HEK293T (cell line): ENCODE measurements around the gene POLR1A.

ENCODE experiments used
- CTCF ChIA-PET: fragments of 350-600 bp; formaldehyde crosslinking; extraction: SDS; loops from one replicate; lab custom pipeline; 2021; ENCODE audit warnings: antibody characterized with exemption, inconsistent platforms; lab: Yijun Ruan, JAX
- POLR2A ChIA-PET: fragments of 350-600 bp; formaldehyde crosslinking; extraction: SDS; loops from one replicate; lab custom pipeline; 2020; ENCODE audit warnings: antibody characterized with exemption, inconsistent platforms; lab: Yijun Ruan, JAX
- DNase-seq: peaks from one replicate; pipeline ENCODE4 v3.0.0; 2012; ENCODE audit warnings: mixed read lengths; ENCODE audit errors: extremely low spot score
- ARNT ChIP-seq: fragments of 450-650 bp; IDR thresholded peaks from 2 replicates; pipeline ENCODE4 v1.6.1; 2017; ENCODE audit warnings: mild to moderate bottlenecking
- BHLHE40 ChIP-seq: fragments of 450-650 bp; IDR thresholded peaks from 2 replicates; pipeline ENCODE4 v1.6.1; 2016; ENCODE audit warnings: mild to moderate bottlenecking, moderate library complexity, borderline replicate concordance
- CTBP1 ChIP-seq: fragments of 450-650 bp; IDR thresholded peaks from 2 replicates; pipeline ENCODE4 v1.6.1; 2016; ENCODE audit warnings: borderline replicate concordance
- ELF4 ChIP-seq: fragments of 450-650 bp; IDR thresholded peaks from 2 replicates; pipeline ENCODE4 v1.6.1; 2017; ENCODE audit warnings: antibody characterized with exemption
- FOXA1 ChIP-seq: fragments of 450-650 bp; IDR thresholded peaks from 2 replicates; pipeline ENCODE4 v1.6.1; 2016; ENCODE audit warnings: mild to moderate bottlenecking
- FOXK2 ChIP-seq: fragments of 450-650 bp; IDR thresholded peaks from 2 replicates; pipeline ENCODE4 v1.6.1; 2016; ENCODE audit warnings: mild to moderate bottlenecking
- FOXM1 ChIP-seq: fragments of 450-650 bp; IDR thresholded peaks from 2 replicates; pipeline ENCODE4 v1.6.1; 2017; ENCODE audit warnings: mild to moderate bottlenecking, borderline replicate concordance
- HDGF ChIP-seq: fragments of 450-650 bp; IDR thresholded peaks from 2 replicates; pipeline ENCODE4 v1.6.1; 2017; ENCODE audit warnings: antibody characterized with exemption, borderline replicate concordance
- L3MBTL2 ChIP-seq: fragments of 450-650 bp; conservative IDR thresholded peaks from 2 replicates; pipeline ENCODE4 v1.6.1; 2016; ENCODE audit warnings: mild to moderate bottlenecking
- LEF1 ChIP-seq: fragments of 450-650 bp; IDR thresholded peaks from 2 replicates; pipeline ENCODE4 v1.6.1; 2017; ENCODE audit warnings: mild to moderate bottlenecking, borderline replicate concordance
- NFRKB ChIP-seq: fragments of 450-650 bp; IDR thresholded peaks from 2 replicates; pipeline ENCODE4 v1.6.1; 2016; ENCODE audit warnings: mild to moderate bottlenecking, moderate library complexity
- SP1 ChIP-seq: fragments of 450-650 bp; IDR thresholded peaks from 2 replicates; pipeline ENCODE4 v1.6.1; 2017
- SUZ12 ChIP-seq: fragments of 450-650 bp; IDR thresholded peaks from 2 replicates; pipeline ENCODE4 v1.6.1; 2016; ENCODE audit warnings: mild to moderate bottlenecking
- TARDBP ChIP-seq: fragments of 450-650 bp; IDR thresholded peaks from 2 replicates; pipeline ENCODE4 v1.6.1; 2016
- ZNF384 ChIP-seq: fragments of 450-650 bp; IDR thresholded peaks from 2 replicates; pipeline ENCODE4 v1.6.1; 2016
- TF ChIP-seq, protein P1 (sequence below): fragments of 450-650 bp; IDR thresholded peaks from 2 replicates; pipeline ENCODE4 v1.6.1; 2016

POLR1A gene

DNA sequence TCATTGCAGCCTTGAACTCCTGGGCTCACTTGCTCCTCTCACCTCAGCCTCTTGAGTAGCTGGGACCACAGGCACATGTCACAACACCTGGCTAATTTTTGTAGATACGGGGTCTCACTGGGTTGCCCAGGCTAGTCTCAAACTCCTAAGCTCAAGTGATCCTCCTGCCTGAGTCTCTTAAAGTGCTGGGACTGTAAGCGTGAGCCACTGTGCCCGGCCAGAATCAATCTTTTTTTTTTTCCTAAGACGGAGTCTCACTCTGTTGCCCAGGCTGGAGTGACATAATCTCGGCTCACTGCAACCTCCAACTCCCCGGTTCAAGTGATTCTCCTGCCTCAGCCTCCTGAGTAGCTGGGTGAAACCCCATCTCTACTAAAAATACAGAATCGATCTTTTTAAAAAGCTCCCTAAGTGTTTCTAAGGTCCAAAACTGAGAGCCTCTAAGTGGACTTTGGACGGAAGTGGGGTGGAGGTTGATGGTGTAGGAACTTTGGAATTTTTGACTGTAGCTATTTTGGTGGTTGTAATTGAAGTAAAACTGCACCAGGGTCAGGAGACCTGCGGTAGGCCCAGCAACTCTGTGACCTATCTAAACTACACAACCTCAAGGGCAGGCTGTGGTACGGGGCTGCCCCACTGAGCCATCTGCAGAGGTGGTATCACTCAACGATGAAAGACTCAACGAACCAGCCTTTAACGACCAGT lies 82.9 kb downstream of the POLR1A start:
- ChIA-PET POLR2A (no interaction called here), CTCF (no interaction called here)
- TF ChIP-seq ELF4: no peak
- TF ChIP-seq L3MBTL2: no peak
- no peak for TF ChIP-seq CTBP1
- TF ChIP-seq LEF1: no peak
- no peak for TF ChIP-seq FOXM1
- no peak for TF ChIP-seq SP1
- no peak for TF ChIP-seq TARDBP
- no peak for TF ChIP-seq FOXK2
- no peak for DNase-seq

DNA sequence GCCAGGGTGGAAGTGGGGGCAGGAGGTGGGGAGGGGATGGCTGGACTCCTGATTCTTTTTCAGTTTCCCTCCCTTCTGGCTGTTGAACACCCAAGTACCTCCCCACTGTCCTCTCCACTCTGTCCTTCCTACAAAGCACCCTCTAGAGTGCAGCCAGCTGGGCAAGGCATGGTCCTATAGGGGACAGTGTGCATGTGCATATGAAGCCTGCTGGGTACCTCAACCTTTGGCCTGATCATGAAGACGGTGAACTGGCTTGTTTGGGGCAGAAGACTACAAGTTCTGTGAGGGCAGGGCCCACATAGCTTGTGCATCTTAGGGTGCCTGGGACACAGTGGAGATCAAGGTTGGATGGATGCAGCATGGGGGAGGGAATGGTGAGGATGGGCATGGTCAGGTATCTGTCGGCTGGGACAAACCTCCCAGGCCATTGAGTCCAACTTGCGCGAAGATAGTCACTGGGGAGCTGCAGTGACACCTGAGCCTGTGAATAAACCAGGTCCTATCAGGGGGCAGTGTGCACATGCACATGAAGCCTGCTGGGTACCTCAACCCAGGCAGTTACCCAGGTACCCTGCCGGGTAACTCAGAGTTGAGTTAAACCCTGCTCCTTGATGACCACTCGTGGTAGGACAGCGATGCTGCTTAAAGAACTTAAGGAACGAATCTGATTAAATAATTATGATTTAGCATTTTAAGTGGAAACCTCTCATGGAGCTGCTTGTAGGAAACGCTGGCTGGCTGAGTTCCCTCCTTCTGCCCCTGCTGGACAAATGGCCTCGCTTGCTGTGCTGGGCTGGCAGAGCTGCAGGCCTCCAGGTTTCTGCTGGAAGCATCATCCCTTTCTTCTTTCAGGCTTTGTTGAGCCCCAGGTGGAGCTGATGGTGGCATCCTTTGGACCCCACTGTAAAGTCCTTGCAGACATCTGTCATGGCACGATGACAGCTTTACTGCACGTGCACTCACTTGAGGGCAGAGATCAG lies 84.0 kb downstream of the POLR1A start:
- no peak for DNase-seq
- CTCF ChIA-PET: no interaction called here
- TF ChIP-seq, protein P1, sequence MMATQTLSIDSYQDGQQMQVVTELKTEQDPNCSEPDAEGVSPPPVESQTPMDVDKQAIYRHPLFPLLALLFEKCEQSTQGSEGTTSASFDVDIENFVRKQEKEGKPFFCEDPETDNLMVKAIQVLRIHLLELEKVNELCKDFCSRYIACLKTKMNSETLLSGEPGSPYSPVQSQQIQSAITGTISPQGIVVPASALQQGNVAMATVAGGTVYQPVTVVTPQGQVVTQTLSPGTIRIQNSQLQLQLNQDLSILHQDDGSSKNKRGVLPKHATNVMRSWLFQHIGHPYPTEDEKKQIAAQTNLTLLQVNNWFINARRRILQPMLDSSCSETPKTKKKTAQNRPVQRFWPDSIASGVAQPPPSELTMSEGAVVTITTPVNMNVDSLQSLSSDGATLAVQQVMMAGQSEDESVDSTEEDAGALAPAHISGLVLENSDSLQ: 0 out of 2 replicates have a peak, but pooled peaks have one; percentile 26
- no peak for TF ChIP-seq ARNT
- POLR2A ChIA-PET: interaction anchor here (1.6 kb wide), 1 partner anchor 27 kb away, joined by 4 read pairs; no protein-coding TSS in a partner anchor

- POLR2A ChIA-PET: interaction anchor here (1.6 kb wide), 1 partner anchor 26 kb away, joined by 4 read pairs; no protein-coding TSS in a partner anchor
- CTCF ChIA-PET: no interaction called here
- no peak for DNase-seq
- TF ChIP-seq ELF4 (no peak), NFRKB (no peak), ZNF384 (no peak), HDGF (no peak), CTBP1 (no peak)
Measured at GRCh38 chr2:86020984-86021383, 84.7 kb downstream of the POLR1A start.

DNA sequence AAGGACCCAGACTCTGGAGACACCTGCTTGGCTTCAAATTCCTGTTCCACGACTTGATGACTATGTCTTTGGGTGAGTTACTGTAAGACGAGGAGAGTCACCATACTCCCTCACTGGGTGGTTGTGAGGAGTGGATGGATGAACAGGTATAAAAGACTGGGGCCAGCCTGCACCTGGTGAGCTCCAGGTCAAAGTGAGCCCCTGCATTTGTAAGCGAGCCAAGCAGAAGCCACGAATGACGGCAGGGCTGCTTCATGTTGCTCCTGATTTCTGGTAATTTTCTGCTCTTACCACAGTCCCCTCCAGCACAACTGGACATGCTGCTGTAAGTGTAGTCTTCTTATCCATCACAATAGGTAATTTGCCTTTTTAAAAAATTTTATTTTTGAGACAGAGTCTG lies 86.6 kb downstream of the POLR1A start:
- POLR2A ChIA-PET: no interaction called here
- CTCF ChIA-PET: no interaction called here
- TF ChIP-seq, protein P1: no peak
- TF ChIP-seq CTBP1 (no peak), LEF1 (no peak), SP1 (no peak), HDGF (no peak), SUZ12 (no peak), FOXA1 (no peak), ELF4 (no peak), TARDBP (no peak), FOXM1 (no peak), ZNF384 (no peak), NFRKB (no peak), L3MBTL2 (no peak), FOXK2 (no peak), BHLHE40 (no peak)
- no peak for DNase-seq

DNA sequence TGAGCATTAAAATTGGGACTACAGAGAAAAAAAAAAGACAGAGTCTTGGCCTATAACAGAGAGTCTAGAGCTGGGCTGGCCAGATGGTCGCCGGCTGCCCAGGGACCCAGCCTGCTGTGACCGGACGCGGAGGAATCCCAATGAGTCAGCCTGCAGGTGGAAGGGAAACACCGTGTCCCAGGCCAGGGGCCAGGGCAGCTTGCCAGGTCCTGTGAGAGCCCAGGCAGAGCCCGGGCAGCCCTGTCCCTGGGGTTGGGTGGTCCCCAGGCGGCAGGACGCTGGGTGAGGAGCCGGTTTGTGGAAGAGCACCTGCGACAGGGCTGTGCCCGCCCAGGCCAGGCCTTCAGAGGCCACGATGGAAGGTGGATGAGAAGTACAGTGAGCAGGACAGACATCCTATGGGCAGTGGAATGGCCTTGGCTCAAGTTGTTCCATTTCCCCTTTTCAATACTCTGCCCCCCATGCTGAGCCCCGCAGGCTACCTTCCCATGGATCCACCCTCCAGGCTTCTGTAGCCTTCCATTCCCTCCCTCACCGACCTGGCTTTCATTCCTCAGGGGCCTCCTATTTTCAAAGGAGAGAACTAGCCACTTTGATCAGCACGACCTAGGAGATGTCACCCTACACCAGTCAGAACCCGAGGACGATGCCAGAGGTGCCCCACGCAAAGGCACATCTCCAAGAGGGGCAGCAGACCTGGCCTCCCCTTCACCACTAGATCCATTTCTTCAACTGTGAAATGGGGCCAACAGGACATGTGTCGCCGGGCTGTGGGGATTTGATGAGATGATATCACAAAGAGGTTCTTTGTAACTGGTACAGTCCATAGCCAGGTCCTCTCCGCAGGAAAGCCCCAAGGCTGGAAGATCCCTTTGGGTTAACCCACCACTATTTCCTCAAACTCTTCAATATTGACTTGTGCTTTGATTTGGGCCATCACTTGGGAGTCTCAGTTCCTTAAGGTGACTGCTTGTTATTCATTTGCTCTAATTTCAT lies 87.5 kb downstream of the POLR1A start:
- TF ChIP-seq, protein P1: no peak
- no peak for DNase-seq
- ChIA-PET CTCF (no interaction called here), POLR2A (no interaction called here)

GRCh38 chr2:86016581-86016980 lies 89.1 kb downstream of the POLR1A start:
- DNase-seq: no peak
- TF ChIP-seq LEF1 (no peak), BHLHE40 (no peak), SUZ12 (no peak), HDGF (no peak), CTBP1 (no peak), ARNT (no peak)
- POLR2A ChIA-PET: no interaction called here
- CTCF ChIA-PET: no interaction called here
